Measurements from ENCODE around the gene YWHAE. TPM values are rescaled to one million over a fixed set of nuclear protein-coding genes. Genes with fewer than 3 reads are reported as not detected.
"Not testable (repeated sequence)": the region's sequence is repeated elsewhere in the genome, so short reads cannot be mapped to it uniquely, and the experiment has no call there.

Gene YWHAE
- total and polyA plus RNA-seq, 2 experiments from 2014 or later = 287 to 599 TPM

- Histone ChIP-seq H3K4me1 (ENCODE audit: insufficient read depth) (no peaks in the 10 kb centered on the region), H3K9me2 (ENCODE audit: insufficient read depth) (no peaks in the 10 kb centered on the region), H2AFZ (no peak overlapping the region), H3K4me2 (ENCODE audit: unreplicated experiment) (no peak overlapping the region), H3K36me3 (ENCODE audit: low read depth) (no peaks in the 10 kb centered on the region), H3F3A (ENCODE audit: insufficient read depth) (no peaks in the 10 kb centered on the region), H3K27me3 (replicated peaks; ENCODE audit: insufficient read depth) (no peaks in the 10 kb centered on the region; the same call in 1 of the 2 replicates), H3K4me3 (no peak overlapping the region), H4K20me1 (ENCODE audit: insufficient read depth) (no peaks in the 10 kb centered on the region), H3K27ac (no peak overlapping the region), H3K9me3 (ENCODE audit: low read depth) (no peaks in the 10 kb centered on the region), H3K79me2 (ENCODE audit: insufficient read depth) (no peaks in the 10 kb centered on the region), H3K9ac (no peak overlapping the region)
- in situ Hi-C loops (cut with MboI) = no loop called here
- 52 to 55% methylated on average over 10 of the region's 10 CpGs for WGBS, 2 experiments (ENCODE audit: low coverage in 1 of 2, low lambda C conversion rate in 2 of 2, missing lambda C conversion rate in 2 of 2)
- no peak for DNase-seq
- TF ChIP-seq EZH2phosphoT487 (IDR thresholded peaks at IDR 0.05; ENCODE audit: insufficient read depth, low read depth) (no peak), EZH2 (IDR thresholded peaks at IDR 0.05; ENCODE audit: insufficient read depth, poor library complexity, severe bottlenecking) (no peak)
These were observed 84.1 kb downstream of the YWHAE start for GRCh38 chr17:1315891-1316403.

GRCh38 chr17:1315409-1315808 is 84.6 kb downstream of the YWHAE start:
- Histone ChIP-seq H4K20me1 (ENCODE audit: insufficient read depth) (no peaks in the 10 kb centered on the region), H3K36me3 (ENCODE audit: low read depth) (no peaks in the 10 kb centered on the region), H3K9me3 (ENCODE audit: low read depth) (no peaks in the 10 kb centered on the region), H3K79me2 (ENCODE audit: insufficient read depth) (no peaks in the 10 kb centered on the region), H3K27ac (no peak overlapping the region), H3F3A (ENCODE audit: insufficient read depth) (no peaks in the 10 kb centered on the region), H3K9me2 (ENCODE audit: insufficient read depth) (no peaks in the 10 kb centered on the region), H3K4me2 (ENCODE audit: unreplicated experiment) (no peak overlapping the region), H3K27me3 (replicated peaks; ENCODE audit: insufficient read depth) (no peaks in the 10 kb centered on the region; the same call in 1 of the 2 replicates), H3K9ac (no peak overlapping the region), H3K4me1 (ENCODE audit: insufficient read depth) (no peaks in the 10 kb centered on the region), H3K4me3 (no peak overlapping the region), H2AFZ (no peak overlapping the region)
- DNase-seq = no peak
- in situ Hi-C loops (cut with MboI) = no loop called here
- WGBS, 2 experiments (ENCODE audit: low coverage in 1 of 2, low lambda C conversion rate in 2 of 2, missing lambda C conversion rate in 2 of 2) = 78 to 82% methylated on average over 9 to 10 of the region's 10 CpGs
- TF ChIP-seq EZH2 (IDR thresholded peaks at IDR 0.05; ENCODE audit: insufficient read depth, poor library complexity, severe bottlenecking) (no peak), EZH2phosphoT487 (IDR thresholded peaks at IDR 0.05; ENCODE audit: insufficient read depth, low read depth) (no peak)

- DNase-seq = no peak
These were observed 86.6 kb downstream of the YWHAE start for GRCh38 chr17:1313270-1314005.

GRCh38 chr17:1312261-1312870 is 87.7 kb downstream of the YWHAE start:
- H3K79me2 ChIP-seq (ENCODE audit: insufficient read depth) = no peaks in the 10 kb centered on the region
- no peak overlapping the region for H3K27ac ChIP-seq
- no peak for TF ChIP-seq EZH2 (IDR thresholded peaks at IDR 0.05; ENCODE audit: insufficient read depth, poor library complexity, severe bottlenecking)
- TF ChIP-seq EZH2phosphoT487 (IDR thresholded peaks at IDR 0.05; ENCODE audit: insufficient read depth, low read depth) = no peak
- 53 to 58% methylated on average over 9 of the region's 9 CpGs for WGBS, 2 experiments (ENCODE audit: low coverage in 1 of 2, low lambda C conversion rate in 2 of 2, missing lambda C conversion rate in 2 of 2)
- no peaks in the 10 kb centered on the region for H3F3A ChIP-seq (ENCODE audit: insufficient read depth)
- DNase-seq = no peak
- in situ Hi-C loops (cut with MboI) = no loop called here
- no peaks in the 10 kb centered on the region for H3K9me2 ChIP-seq (ENCODE audit: insufficient read depth)
- no peak overlapping the region for H3K4me2 ChIP-seq (ENCODE audit: unreplicated experiment)
- H2AFZ ChIP-seq = no peak overlapping the region
- no peaks in the 10 kb centered on the region for H4K20me1 ChIP-seq (ENCODE audit: insufficient read depth)
- no peaks in the 10 kb centered on the region for H3K4me1 ChIP-seq (ENCODE audit: insufficient read depth)
- H3K9ac ChIP-seq = no peak overlapping the region
- no peaks in the 10 kb centered on the region for H3K36me3 ChIP-seq (ENCODE audit: low read depth)
- no peaks in the 10 kb centered on the region; the same call in 1 of the 2 replicates for H3K27me3 ChIP-seq (replicated peaks; ENCODE audit: insufficient read depth)
- no peak overlapping the region for H3K4me3 ChIP-seq
- H3K9me3 ChIP-seq (ENCODE audit: low read depth) = no peaks in the 10 kb centered on the region

More at GRCh38 chr17:1313270-1314005, 86.6 kb downstream of the YWHAE start:
- Histone ChIP-seq H3K4me1 (ENCODE audit: insufficient read depth) (no peaks in the 10 kb centered on the region), H3F3A (ENCODE audit: insufficient read depth) (no peaks in the 10 kb centered on the region), H3K9ac (no peak overlapping the region), H3K9me2 (ENCODE audit: insufficient read depth) (no peaks in the 10 kb centered on the region), H3K9me3 (ENCODE audit: low read depth) (no peaks in the 10 kb centered on the region), H2AFZ (no peak overlapping the region), H3K4me2 (ENCODE audit: unreplicated experiment) (no peak overlapping the region), H3K79me2 (ENCODE audit: insufficient read depth) (no peaks in the 10 kb centered on the region), H3K27me3 (replicated peaks; ENCODE audit: insufficient read depth) (no peaks in the 10 kb centered on the region; the same call in 1 of the 2 replicates), H3K36me3 (ENCODE audit: low read depth) (no peaks in the 10 kb centered on the region), H3K4me3 (no peak overlapping the region), H3K27ac (no peak overlapping the region), H4K20me1 (ENCODE audit: insufficient read depth) (no peaks in the 10 kb centered on the region)
- in situ Hi-C loops (cut with MboI) = no loop called here
- 68 to 74% methylated on average over 8 of the region's 8 CpGs for WGBS, 2 experiments (ENCODE audit: low coverage in 1 of 2, low lambda C conversion rate in 2 of 2, missing lambda C conversion rate in 2 of 2)
- TF ChIP-seq EZH2 (IDR thresholded peaks at IDR 0.05; ENCODE audit: insufficient read depth, poor library complexity, severe bottlenecking) (no peak), EZH2phosphoT487 (IDR thresholded peaks at IDR 0.05; ENCODE audit: insufficient read depth, low read depth) (no peak)

GRCh38 chr17:1307829-1308228 is 92.2 kb downstream of the YWHAE start:
- WGBS, 2 experiments (ENCODE audit: low coverage in 1 of 2, low lambda C conversion rate in 2 of 2, missing lambda C conversion rate in 2 of 2) = 70 to 75% methylated on average over 11 to 13 of the region's 16 CpGs
- in situ Hi-C loops (cut with MboI) = not testable (repeated sequence)

More at GRCh38 chr17:1307829-1308228, 92.2 kb downstream of the YWHAE start:
- not testable (repeated sequence) for H3K9ac ChIP-seq; H3K27me3 ChIP-seq (replicated peaks; ENCODE audit: insufficient read depth); DNase-seq; H3K27ac ChIP-seq; H3K4me2 ChIP-seq (ENCODE audit: unreplicated experiment); H2AFZ ChIP-seq; H3K4me1 ChIP-seq (ENCODE audit: insufficient read depth); H3F3A ChIP-seq (ENCODE audit: insufficient read depth); H3K9me3 ChIP-seq (ENCODE audit: low read depth); H3K9me2 ChIP-seq (ENCODE audit: insufficient read depth); H4K20me1 ChIP-seq (ENCODE audit: insufficient read depth); H3K4me3 ChIP-seq; H3K79me2 ChIP-seq (ENCODE audit: insufficient read depth); H3K36me3 ChIP-seq (ENCODE audit: low read depth)

Measured in GM23248 (cell line).